Progenitor cell of endocrine pancreas (in vitro differentiated cells): ENCODE measurements around the gene CORIN. TPM values are rescaled to one million over a fixed set of nuclear protein-coding genes. Genes with fewer than 3 reads are reported as not detected.
"Not testable (repeated sequence)": the region's sequence is repeated elsewhere in the genome, so short reads cannot be mapped to it uniquely, and the experiment has no call there.

Source experiments
- DNase-seq: peaks from one replicate; pipeline ENCODE4 v3.0.0; 2021; ENCODE audit warnings: low spot score; ENCODE audit not compliant: unreplicated experiment
- H3K27ac Mint-ChIP-seq: 2 replicates; pipeline ENCODE4 v1.8.0; 2021; ENCODE audit warnings: mild to moderate bottlenecking, moderate library complexity, mixed read lengths
- H3K27me3 Mint-ChIP-seq: 2 replicates; pipeline ENCODE4 v1.8.0; 2021; ENCODE audit warnings: mixed read lengths
- H3K36me3 Mint-ChIP-seq: 2 replicates; pipeline ENCODE4 v1.8.0; 2022; ENCODE audit warnings: mixed read lengths; ENCODE audit not compliant: insufficient read depth
- H3K4me1 Mint-ChIP-seq: 2 replicates; pipeline ENCODE4 v1.8.0; 2021; ENCODE audit warnings: low read depth, mixed read lengths
- H3K4me3 Mint-ChIP-seq: 2 replicates; pipeline ENCODE4 v1.8.0; 2021; ENCODE audit warnings: low read depth, mild to moderate bottlenecking, moderate library complexity, mixed read lengths
- H3K9me3 Mint-ChIP-seq: 2 replicates; pipeline ENCODE4 v1.8.0; 2021; ENCODE audit warnings: low read depth, mixed read lengths
- CTCF ChIP-seq: fragments of 200-600 bp; sonication (generic); IDR thresholded peaks from one replicate; pipeline ENCODE4 v1.5.0; 2021; ENCODE audit warnings: antibody characterized with exemption, mild to moderate bottlenecking; ENCODE audit not compliant: unreplicated experiment
- total RNA-seq: library from RNA; stranded (reverse); gene quantifications from 2 replicates; pipeline ENCODE4 v1.2.1, GENCODE V29; 2021

Gene CORIN
- total RNA-seq, 1 donor from 2014 or later = 0.84 TPM

DNA sequence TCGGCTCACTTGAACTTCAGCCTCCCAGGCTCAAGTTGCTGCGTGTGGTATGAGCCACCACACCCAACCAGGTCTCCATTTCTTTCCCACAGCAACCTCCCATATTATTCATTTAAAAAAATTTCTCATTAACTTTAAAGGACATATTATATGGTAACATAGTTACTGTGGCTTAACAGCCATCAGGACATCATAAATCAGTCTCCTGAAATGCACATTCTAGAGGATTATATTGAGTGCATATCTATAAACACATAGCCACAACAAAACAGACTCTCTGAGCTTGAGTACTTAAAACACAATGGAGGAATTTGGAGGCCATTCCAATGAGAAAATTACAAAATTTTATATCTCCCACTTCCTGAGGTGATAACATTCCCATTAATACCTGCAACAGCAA is 61.5 kb downstream of the CORIN start:
- no peaks in the 10 kb centered on the region for H3K36me3 Mint-ChIP-seq
- H3K4me1 Mint-ChIP-seq = no peaks in the 10 kb centered on the region
- H3K27me3 Mint-ChIP-seq = no peaks in the 10 kb centered on the region
- no peaks in the 10 kb centered on the region for H3K9me3 Mint-ChIP-seq
- DNase-seq = no peak
- no peak overlapping the region for H3K4me3 Mint-ChIP-seq
- no peak for TF ChIP-seq CTCF
- H3K27ac Mint-ChIP-seq = no peak overlapping the region

GRCh38 chr4:47774079-47774478 is 63.8 kb downstream of the CORIN start:
- DNase-seq = no peak
- no peaks in the 10 kb centered on the region for H3K4me1 Mint-ChIP-seq
- H3K9me3 Mint-ChIP-seq = peaks cover 4% of the 10 kb centered on the region
- no peaks in the 10 kb centered on the region for H3K36me3 Mint-ChIP-seq
- no peak for TF ChIP-seq CTCF
- H3K27ac Mint-ChIP-seq = no peak overlapping the region
- H3K4me3 Mint-ChIP-seq = no peak overlapping the region
- H3K27me3 Mint-ChIP-seq = no peaks in the 10 kb centered on the region

DNA sequence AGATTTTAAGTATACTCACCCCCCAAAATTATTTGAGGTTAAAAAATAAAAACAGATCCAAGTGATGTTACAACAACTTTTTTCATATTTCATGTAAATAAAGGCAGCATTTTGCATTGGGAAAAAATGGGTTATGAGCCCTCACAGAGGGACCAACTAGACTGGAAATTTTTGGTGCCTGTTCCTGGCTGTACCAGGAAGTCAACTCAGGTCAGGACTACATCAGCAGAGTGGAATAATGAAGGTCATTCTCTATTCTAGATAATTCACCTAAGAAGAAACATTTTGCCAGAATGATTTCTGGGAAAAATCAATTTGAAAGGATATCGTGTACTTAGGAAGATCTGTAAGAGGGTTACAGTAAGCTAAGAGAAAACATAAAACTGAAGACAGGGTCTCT is 66.8 kb downstream of the CORIN start:
- no peak for TF ChIP-seq CTCF
- H3K36me3 Mint-ChIP-seq = no peaks in the 10 kb centered on the region
- no peaks in the 10 kb centered on the region for H3K4me1 Mint-ChIP-seq
- peaks cover 4% of the 10 kb centered on the region for H3K9me3 Mint-ChIP-seq
- no peak for DNase-seq
- no peak overlapping the region for H3K4me3 Mint-ChIP-seq
- H3K27me3 Mint-ChIP-seq = no peaks in the 10 kb centered on the region
- H3K27ac Mint-ChIP-seq = no peak overlapping the region

GRCh38 chr4:47767956-47768355 is 69.9 kb downstream of the CORIN start:
- H3K9me3 Mint-ChIP-seq, DNase-seq, H3K36me3 Mint-ChIP-seq, H3K27me3 Mint-ChIP-seq, H3K27ac Mint-ChIP-seq, H3K4me1 Mint-ChIP-seq, H3K4me3 Mint-ChIP-seq: not testable (repeated sequence)

DNA sequence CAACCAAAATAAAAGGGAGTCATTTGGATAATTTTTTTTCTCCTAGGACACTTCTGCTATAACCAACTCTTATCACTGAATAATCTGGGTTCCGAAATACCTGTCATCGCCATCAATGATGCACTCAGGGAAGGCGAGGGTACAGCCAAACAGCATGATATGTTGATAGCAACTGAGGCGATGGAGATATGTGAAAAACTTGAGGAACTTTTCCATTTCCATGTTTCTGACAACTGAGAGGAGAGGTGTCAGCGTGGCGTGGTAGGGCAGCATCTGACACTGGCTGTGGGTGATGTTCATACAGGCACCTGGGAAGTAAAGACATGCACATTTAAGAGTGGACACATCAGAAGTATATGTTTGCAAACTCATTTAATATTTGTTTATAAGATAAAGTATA is 74.6 kb downstream of the CORIN start:
- H3K4me1 Mint-ChIP-seq = no peaks in the 10 kb centered on the region
- H3K27me3 Mint-ChIP-seq = no peaks in the 10 kb centered on the region
- H3K9me3 Mint-ChIP-seq = no peaks in the 10 kb centered on the region
- no peak overlapping the region for H3K27ac Mint-ChIP-seq
- no peak overlapping the region for H3K4me3 Mint-ChIP-seq
- TF ChIP-seq CTCF = no peak
- H3K36me3 Mint-ChIP-seq = no peaks in the 10 kb centered on the region
- DNase-seq = no peak

DNA sequence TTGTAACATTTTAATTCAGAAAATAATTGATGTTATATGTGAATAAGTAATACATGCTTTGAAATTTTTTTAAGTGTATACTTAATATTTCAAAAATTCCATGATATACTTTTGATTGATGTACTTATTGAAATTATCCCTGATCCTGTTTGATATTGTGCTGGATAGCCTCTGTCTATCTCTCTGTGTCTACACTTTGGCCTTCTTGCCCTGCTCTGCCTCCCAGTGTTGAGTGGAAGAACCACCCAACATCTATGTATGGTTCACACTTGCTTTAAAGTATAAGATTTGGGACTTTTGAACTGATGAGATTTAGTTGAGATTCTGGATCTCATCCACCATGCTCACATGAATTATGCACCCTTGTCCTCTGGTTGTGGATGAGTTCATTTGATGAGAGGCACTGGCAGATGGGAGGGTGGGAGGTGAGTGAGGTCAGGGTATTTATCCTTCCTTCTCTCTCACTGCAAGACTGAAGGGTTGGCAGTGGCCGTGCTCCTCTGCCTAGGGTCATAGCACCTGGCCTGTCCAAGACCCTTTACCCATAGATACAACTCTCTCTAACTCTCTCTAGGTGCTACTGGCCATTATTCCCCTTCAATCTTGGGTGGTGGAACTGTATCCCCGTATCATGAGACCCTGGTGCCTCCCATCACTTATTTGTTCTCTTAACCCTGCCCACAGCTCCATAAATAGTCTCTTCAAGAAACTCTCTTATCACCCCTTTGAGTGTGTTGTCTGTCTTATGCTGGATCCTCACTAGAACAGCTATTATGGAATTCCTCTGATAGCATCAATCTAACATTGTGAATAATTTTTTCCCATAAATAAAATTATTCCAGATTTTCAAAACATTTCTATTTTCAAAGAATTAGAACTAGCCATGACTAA is 75.2 kb downstream of the CORIN start:
- Mint-ChIP-seq H3K36me3 (no peaks in the 10 kb centered on the region), H3K27me3 (no peaks in the 10 kb centered on the region), H3K4me1 (no peaks in the 10 kb centered on the region), H3K9me3 (no peaks in the 10 kb centered on the region), H3K4me3 (no peak overlapping the region), H3K27ac (no peak overlapping the region)
- no peak for DNase-seq
- TF ChIP-seq CTCF = no peak

DNA sequence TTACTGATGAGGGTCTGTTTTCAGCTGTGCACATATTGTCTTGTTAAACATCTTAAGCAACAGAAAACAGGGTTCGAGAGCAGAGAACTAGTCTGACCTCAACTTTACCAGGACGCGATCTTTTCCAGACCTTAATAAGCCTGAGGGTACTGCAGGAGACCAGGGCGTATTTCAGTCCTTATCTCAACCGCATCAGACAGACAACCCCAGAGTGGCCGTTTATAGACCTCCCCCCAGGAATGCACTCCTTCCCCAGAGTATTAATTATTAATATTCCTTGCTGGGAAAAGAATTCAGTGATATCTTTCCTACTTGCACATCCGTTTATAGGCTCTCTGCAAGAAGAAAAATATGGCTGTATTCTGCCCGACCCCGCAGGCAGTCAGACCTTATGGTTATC is 84.6 kb downstream of the CORIN start:
- DNase-seq, H3K36me3 Mint-ChIP-seq, H3K27me3 Mint-ChIP-seq, H3K4me1 Mint-ChIP-seq, H3K4me3 Mint-ChIP-seq, H3K27ac Mint-ChIP-seq: not testable (repeated sequence)
- peaks cover 12% of the 10 kb centered on the region for H3K9me3 Mint-ChIP-seq
